ENCODE data around the gene SLC19A1.

DNA sequence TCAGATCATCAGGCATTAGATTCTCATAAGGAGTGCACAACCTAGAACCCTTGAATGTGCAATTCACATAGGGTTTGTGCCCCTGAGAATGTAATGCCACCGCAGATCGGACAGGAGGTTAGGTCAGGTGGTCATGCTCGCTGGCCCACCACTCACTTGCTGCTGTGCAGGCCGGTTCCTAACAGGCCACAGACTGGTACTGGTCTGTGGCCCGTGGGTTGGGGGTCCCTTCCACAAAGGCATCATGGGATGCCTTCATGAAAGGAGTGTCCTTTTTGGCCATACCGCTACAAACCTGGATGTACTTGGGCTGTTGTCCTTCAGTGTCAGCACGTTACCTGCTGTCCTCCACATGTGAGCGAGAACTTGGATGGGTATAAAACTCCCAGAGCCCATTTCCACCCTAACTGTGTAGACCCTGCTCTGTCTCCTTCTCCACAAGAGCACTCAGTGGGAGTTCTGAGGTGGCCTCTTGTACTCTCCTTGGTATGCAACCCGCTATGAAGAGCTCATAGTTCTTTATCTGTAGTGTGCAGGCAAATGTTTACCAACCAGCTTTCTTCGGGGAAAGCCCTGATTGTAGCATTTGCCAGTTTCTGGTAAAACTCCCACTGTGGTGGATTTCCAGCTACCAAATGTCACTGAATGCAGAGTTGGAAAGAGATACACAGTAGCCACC, 41.7 kb upstream of the SLC19A1 start:
- TF ChIP-seq, protein P1, sequence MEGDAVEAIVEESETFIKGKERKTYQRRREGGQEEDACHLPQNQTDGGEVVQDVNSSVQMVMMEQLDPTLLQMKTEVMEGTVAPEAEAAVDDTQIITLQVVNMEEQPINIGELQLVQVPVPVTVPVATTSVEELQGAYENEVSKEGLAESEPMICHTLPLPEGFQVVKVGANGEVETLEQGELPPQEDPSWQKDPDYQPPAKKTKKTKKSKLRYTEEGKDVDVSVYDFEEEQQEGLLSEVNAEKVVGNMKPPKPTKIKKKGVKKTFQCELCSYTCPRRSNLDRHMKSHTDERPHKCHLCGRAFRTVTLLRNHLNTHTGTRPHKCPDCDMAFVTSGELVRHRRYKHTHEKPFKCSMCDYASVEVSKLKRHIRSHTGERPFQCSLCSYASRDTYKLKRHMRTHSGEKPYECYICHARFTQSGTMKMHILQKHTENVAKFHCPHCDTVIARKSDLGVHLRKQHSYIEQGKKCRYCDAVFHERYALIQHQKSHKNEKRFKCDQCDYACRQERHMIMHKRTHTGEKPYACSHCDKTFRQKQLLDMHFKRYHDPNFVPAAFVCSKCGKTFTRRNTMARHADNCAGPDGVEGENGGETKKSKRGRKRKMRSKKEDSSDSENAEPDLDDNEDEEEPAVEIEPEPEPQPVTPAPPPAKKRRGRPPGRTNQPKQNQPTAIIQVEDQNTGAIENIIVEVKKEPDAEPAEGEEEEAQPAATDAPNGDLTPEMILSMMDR (conservative IDR thresholded peaks at IDR 0.05 in 1 of 2, IDR thresholded peaks at IDR 0.05 in 1 of 2; ENCODE audit: low read depth in 1 of 2, low read length in 2 of 2), result no peak
- no peak for TF ChIP-seq EZH2 (IDR thresholded peaks at IDR 0.05; ENCODE audit: low read length, missing control alignments)
